ENCODE results near the gene PTBP2.
"Not testable (repeated sequence)": the region's sequence is repeated elsewhere in the genome, so short reads cannot be mapped to it uniquely, and the experiment has no call there.

Gene PTBP2

DNA sequence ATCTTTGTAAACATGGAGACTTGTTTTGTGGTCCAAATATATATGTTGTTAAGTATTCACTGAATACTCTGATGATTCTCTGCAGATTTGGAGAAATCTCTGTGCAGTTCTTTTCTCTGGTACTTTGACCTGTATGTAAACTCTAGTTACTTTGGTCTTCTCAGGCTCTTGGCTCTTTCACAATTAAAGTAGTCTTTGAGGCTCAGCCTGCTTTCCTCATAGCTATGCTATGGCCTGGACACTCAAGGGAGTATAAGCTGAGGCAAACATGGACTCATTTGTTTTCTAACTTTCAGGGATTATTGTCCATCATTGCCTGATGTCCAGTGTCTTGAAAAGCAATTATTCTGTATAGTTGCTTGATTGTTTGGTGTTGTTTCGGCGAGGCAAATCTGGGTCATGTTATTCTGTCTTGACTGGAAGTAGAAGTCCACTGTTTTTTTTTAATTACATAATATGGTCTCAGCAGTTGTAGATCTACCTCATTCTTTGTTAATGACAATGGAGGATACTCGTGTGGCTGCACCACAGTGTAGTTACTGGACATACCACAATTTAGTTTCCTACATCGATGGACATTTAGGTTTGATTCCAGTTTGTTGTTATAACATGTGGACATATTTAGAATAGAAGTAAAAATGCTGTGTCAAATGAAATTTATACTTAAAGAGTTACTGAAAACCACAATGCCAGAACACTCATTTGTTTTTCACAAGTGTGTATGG is 9.2 kb downstream of the PTBP2 start:
- no peak for DNase-seq (ENCODE audit: low spot score)

DNA sequence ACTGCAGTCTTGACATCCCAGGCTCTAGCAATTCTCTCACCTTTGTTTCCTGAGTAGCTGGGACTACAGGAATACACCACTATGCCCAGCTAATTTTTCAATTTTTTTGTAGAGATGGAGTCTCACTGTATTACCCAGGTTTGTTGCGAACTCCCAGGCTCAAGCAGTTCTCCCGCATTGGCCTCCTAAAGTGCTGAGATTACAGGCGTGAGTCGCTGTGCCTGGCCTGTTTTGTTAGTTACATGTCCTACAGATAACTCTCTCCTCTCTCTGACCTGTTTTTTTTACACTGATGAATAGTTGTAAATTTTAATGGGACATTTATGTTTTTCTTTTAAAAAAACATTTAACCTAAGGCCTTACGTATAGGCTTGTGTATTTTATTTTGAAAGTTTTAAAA is 19.8 kb downstream of the PTBP2 start:
- no peak for DNase-seq (ENCODE audit: low spot score)

DNA sequence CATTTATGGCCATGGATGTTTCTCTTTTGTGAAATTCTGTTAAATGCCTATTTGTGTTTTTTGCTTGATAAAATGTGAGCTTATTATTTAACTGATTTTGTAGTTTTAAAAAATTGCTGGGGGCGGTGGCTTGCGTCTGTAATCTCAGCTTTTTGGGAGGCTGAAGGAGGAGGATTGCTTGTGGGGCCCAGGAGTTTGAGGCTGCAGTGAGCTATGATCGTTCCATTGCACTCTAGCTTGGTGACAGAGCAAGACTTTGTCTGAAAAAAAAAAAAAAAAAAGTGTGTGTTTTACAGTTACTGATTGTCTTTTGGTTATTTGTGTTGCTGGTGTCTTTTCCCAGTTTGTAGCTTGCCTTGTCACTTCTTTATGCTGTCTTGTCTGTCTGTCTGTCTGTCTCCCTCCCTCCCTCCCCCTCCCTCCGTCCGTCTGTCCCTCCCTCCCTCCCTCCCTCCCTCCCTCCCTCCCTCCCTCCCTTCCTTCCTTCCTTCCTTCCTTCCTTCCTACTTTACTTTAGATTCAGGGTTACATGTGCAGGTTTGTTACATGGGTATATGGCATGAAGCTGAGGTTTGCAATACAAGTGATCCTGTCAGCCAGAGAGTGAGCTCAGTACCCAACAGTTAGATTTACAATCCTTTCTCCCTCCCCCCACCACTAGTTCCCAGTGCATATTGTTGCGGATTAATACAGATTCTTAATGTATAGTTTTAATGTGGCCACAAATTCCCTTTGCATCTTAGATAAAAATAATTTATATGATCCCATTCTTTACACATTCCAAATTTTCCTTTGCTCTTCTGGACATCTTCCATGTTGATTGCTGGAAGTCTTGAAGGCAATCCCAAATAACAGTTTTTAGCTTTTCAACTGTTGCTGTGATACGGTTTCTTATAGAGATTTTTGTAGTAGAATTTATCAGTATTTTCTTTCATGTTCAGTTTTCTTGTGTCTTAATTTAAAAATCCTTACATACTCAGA is 25.1 kb downstream of the PTBP2 start:
- no peak for DNase-seq (ENCODE audit: low spot score)

DNA sequence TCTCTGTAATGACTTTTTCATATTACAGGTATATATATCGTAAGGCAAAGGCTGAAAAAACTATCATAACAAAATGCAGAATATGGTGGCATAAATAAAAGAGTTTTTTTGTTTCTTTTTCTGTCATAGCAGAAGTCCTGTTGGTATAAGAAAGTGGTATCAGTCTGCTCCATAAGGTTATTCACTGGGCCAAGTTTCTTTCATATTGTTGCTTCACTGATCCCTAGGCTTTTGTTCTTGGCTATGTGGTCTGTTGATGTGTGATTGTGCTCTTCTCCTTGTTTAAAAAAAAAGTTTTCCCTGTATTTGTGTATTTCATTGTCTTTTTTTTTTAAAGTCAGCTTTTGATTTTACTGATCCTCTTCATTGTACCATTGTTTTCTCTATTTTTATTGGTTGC is 26.0 kb downstream of the PTBP2 start:
- no peak for DNase-seq (ENCODE audit: low spot score)

DNA sequence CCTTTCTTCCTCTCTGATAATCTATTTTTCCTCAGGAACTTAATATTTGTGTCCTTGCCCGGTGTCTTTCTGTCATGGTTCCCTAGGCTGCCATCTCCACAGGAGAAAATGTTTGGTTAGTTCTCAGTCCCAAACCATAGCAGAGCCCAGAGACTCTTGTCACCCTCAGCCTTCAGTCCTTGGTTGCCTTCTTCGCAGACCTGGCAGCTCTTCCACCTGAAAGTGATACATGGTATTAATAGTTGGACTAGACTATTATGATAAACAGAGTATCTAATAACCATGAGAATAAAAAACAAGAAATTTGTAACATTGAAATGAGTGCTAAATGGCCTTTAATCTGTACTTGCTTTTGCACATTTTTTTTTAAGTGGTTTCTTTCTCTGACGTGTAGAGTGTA is 26.5 kb downstream of the PTBP2 start:
- DNase-seq (ENCODE audit: low spot score): no peak

DNA sequence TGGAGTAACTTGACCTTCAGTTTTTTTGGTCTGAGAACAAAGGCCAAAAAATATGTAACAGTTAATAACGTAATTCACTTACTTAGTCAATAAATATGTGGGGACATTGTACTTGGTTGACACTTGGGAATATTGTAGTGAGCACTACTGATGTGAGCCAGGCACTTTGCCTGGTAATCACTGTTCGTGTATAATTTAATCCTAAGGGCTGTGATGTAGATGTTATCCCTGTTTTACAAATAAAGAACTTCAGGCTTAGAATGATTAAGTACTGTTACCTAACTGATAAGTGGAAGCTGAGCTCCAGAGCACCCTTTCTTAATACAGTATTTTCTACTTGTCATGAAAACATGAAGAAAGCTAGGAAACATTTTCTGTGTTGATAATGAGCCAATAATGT is 28.0 kb downstream of the PTBP2 start:
- no peak for DNase-seq (ENCODE audit: low spot score)

DNA sequence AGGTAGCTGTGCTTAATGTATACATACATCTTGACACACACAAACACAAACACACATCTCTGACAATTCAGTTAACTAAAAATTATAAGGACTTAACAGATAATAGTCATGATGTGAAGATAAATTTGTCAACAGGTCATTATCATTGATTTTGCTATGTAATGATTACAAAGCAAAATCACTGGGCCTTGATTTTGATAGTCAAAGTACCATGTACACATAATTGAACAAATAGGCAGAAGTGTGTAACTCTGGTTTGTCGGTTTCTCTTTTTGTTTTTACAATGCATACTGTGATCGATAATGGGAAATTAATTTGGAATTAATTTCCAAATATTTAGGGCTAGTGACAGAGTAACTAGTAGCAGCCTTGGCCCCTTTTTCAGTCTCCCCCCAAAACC is 30.8 kb downstream of the PTBP2 start:
- no peak for DNase-seq (ENCODE audit: low spot score)

DNA sequence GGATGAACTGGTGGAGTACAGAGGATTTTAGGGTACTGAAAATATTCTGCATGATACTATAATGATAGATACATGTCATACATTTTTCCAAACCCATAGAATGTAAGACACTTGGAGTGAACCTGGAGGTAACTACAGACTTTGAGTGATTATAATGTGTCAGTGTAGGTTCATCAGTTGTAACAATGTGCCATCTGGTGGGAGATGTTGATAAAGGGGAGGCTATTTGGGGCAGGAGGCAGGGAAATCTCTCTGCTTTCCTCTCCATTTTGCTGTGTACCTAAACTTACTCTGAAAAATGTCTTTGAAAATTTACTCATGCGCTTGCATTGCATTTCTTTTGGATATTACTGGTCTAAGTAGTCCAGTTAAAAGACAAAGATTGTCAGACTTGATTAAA is 35.2 kb downstream of the PTBP2 start:
- no peak for DNase-seq (ENCODE audit: low spot score)

DNA sequence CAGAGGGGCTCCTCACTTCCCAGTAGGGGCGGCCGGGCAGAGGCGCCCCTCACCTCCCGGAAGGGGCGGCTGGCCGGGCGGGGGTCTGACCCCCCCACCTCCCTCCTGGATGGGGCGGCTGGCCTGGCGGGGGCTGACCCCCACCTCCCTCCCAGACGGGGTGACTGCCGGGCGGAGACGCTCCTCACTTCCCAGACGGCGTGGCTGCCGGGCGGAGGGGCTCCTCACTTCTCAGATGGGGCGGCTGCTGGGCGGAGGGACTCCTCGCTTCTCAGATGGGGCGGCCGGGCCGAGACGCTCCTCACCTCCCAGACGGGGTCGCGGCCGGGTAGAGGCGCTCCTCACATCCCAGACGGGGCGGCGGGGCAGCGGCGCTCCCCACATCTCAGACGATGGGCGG is 41.0 kb downstream of the PTBP2 start:
- DNase-seq (ENCODE audit: low spot score): not testable (repeated sequence)

DNA sequence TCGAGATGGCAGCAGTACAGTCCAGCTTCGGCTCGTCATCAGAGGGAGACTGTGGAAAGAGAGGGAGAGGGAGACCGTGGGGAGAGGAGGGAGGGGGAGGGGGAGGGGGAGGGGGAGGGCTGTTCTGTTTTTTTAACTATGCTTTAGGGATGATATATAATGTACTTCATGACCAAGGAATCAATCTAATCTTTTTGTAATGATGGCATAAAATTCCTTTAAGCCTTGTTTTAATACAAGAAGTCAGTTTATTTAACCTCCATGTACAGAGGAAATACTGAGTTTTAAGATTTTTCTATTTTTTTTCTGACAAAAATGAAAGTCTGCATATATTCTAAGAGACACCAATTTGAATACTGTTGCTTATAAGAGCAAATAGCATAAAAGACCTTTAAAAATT is 41.9 kb downstream of the PTBP2 start:
- no peak for DNase-seq (ENCODE audit: low spot score)

DNA sequence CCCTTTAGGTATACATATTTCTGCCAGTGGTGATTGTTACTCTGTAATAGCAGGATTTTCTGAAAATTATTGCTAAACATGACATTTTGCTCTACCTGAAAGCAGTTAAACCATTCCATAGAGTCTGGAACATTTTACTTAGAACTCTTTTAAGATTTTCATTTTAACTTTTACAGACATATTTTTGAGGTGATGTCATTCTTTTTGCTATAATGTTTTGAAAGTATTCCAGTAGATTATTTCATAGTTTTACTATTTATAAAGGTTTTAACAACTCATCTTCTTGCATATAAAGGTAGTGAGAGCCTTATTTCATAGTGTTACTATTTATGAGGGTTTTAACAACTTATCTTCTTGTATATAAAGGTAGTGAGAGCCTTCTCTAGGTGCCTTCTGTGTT is 42.9 kb downstream of the PTBP2 start:
- DNase-seq (ENCODE audit: low spot score): no peak

DNA sequence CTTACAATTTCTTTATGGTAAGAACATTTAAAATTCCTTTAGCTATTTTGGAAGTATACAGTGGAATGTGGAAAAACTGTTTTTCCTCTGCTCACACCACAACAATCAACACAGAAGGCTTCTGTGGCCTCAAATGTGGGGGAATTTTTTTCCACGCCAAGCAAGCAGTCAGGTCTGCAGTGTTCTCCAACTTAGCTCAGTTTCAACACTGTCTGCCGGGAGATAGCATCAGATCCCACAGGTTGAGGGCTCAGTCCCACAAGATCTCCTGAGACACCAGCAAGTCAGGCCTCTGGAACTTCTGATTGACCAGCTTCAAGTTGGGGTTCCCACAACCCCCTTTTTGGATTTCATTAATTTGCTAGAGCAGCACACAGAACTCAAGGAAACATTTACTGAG is 50.3 kb downstream of the PTBP2 start:
- DNase-seq (ENCODE audit: low spot score): no peak

DNA sequence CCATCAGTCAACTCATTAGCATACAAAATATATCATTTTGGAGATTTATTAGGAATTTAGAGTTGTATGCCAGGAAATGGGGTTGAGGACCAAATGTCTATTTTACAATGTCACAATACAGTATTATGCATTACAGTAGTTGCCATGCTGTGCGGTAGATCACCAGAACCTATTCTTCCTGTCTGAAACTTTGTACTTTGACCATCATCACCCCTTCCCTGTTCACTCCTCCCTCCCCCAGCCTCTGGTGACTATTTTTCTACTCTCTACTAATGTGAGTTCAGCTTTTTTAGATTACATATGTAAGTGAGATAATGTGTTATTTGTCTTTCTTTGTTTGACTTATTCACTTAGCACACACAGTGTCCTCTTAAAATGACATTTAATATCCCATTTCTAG is 50.8 kb downstream of the PTBP2 start:
- DNase-seq (ENCODE audit: low spot score): no peak

DNA sequence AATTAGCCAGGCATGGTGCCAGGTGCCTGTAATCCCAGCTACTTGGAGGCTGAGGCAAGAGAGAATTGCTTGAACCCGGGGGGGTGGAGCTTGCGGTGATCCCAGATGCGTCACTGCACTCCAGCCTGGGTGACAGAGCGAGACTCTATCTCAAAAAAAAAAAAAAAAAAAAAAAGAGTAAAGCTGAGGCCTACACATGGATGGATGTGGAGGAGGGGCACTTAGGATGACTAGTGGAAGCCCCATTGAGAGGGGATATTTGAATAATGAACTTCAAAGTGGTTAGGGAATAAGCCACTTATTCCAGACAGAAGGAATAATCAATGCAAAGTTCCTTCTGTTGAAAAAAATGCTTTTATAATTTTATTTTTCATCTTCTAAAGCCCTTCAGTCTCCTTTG is 51.4 kb downstream of the PTBP2 start:
- DNase-seq (ENCODE audit: low spot score): no peak

DNA sequence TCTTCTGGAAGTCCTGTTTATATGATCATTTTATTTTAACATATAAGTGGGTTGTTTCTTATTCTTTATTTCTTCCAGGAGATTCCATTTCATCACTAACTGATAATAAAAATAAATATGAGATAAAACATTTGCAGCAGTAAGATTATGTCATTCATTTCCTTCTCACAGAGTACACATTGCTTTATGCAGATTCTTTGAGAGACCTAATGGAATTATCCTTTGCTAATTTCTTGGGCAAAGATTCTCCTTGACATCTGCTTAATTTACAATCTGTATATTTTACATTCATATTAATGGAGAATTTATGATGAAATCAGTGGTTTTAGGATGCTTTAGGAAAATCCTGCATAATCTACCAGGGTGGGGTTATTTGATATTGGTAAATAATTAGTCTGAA is 60.6 kb downstream of the PTBP2 start:
- DNase-seq (ENCODE audit: low spot score): no peak

DNA sequence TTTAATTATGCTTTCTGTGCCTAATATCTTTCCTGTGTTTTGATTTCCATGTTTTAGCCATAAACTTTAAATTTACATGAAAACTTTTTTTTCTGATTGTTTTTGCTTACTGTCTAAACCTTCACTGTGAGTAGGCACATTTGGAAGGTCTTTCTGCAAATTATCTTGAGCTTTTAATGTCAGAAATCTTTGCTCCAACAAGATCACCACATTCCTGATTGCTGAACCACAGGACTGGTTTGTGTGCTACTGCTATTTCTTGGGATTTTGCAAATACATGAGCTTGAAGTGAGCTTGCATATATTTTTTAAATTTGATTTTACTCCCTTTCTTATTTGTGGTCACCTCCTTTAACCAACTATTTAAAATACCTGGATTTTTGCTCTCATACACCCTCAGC is 61.3 kb downstream of the PTBP2 start:
- no peak for DNase-seq (ENCODE audit: low spot score)

DNA sequence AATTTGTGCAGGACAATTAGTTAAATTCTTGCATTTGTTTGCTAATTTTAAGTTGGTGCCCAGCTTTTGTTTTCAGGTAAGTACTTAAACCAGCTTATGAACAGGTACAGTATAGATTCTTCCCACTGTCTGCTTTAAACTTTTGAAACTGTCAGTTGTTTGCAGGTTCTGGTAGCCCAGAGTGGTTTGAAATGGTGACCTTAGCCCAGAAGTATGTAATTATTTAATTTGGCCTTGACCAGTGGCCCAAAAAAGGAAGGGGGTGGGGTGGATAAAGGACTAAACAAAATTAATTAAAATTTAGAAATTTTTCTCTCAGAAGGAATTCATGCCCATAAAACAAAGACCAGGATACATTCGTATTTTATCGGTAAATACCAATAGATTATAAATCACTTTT is 69.0 kb downstream of the PTBP2 start:
- no peak for DNase-seq (ENCODE audit: low spot score)

DNA sequence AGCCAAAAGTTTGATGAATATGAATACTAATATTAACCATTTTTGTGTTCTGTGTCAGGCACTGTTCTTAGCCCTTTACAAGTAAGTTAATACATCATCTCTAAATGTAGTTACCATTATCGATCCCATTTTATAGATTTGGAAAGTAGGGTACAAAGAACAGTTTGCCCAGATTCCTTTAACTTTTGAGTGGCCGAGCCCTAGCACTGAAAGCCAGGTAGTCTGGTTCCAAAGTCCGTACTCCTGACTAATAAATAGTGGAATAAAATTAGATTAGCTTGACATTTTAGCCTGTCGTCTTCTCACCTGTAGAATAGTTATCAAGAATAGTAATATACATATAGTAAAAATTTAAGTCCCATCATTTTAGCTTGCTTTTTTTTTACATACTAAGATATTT is 70.6 kb downstream of the PTBP2 start:
- no peak for DNase-seq (ENCODE audit: low spot score)

DNA sequence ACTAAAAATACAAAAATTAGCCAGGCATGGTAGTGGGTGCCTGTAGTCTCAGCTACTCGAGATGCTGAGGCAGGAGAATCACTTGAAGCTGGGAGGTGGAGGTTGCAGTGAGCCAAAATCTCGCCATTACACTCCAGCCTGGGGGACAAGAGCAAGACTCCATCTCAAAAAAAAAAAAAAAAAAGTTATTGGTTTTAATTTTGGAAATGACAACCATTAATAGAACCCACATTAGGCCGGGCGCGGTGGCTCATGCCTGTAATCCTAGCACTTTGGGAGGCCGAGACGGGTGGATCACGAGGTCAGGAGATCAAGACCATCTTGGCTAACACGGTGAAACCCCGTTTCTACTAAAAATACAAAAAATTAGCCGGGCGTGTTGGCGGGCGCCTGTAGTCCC is 80.1 kb downstream of the PTBP2 start:
- DNase-seq (ENCODE audit: low spot score): not testable (repeated sequence)

DNA sequence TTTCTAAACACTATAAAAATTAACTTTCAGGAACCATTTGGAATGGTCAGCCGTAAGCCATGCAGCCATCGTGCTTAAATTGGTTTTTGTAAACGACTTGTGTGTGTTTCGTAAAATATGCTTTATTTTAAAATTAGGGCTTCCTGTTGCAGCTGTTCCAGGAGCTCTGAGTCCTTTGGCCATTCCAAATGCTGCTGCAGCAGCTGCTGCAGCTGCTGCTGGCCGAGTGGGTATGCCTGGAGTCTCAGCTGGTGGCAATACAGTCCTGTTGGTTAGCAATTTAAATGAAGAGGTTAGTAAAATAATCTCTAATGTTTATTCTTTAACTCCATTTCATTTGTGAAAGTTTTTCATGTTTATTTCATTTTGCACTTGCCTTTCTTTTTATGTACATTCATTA is 83.1 kb downstream of the PTBP2 start:
- no peak for DNase-seq (ENCODE audit: low spot score)

DNA sequence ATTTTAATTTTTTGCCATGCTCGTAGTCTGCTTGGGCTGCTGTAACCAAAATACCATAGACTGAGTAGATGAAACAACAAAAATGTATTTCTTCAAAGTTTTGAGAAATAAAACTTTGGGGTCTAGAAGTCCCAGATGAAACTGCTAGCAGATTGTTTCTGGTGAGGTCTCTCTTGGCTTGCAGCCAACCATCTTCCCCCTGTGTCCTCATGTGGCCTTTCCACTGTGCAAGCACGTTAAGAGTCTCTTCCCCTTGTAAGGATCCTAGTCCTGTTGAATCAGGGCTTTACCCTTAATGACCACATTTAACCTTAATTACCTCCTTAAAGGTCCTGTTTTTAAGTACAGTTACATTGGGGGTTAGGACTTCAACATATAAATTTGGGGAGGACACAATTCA is 86.6 kb downstream of the PTBP2 start:
- no peak for DNase-seq (ENCODE audit: low spot score)

DNA sequence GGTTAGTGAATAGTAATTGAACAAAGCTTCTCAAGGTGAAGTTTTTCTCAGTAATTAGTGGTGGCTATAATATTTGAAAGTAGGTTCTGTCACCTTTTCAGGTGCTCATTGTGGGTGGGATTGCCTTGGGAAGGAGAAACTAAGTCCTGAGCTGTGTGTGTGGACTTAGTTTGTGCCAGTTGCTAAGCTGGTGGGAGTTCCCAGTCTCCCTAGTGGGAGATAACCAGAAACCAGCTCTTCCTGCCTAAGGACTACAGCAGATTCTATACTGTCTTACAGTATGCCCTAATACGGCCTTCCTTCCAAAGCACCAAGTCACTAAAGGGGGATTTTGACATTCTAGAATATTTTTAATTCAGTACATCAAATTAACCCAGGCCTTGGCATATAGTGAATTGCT is 94.3 kb downstream of the PTBP2 start:
- DNase-seq (ENCODE audit: low spot score): no peak

DNA sequence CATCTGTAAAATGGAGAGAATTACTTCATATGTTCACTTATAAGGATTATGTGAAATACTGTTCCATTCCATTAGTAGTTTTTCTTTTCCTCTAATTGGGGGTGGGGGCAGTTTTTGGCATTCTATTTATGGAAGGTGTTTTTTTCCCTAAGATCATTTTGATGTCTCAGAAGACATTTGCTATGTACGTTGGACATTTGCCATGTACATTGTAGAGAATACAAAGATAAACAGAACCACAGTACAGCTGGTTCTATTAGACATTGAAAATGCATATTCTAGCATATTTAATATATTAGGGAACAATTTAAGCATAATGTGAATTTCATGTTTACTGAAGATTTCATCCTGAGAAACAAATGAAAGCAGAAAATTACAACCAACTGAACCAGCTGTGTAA is 98.5 kb downstream of the PTBP2 start:
- no peak for DNase-seq (ENCODE audit: low spot score)

DNA sequence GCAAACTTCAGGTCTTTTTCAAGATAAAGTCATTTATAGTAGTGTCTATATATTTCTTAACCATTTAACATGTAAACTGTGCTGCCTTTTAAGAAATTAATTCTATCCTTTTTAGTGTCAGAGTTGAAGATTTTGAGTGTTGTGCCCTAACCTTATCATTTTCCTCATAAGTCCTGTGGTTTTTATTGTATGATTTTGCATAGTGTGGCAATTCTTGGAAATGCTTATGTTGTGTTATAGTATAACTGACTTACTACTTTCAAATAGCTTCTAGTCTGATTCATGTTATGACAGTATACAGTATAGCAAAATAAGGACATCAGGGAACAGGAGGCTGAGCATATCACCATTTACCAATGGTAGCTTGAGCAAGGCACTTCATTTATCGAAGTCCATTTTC is 99.1 kb downstream of the PTBP2 start:
- no peak for DNase-seq (ENCODE audit: low spot score)

Measured in hematopoietic multipotent progenitor cell treated with erythropoietin and hydrocortisone succinate and interleukin-3 and kit ligand, for 17 days (in vitro differentiated cells).